Kidney epithelial cell (primary cell): ENCODE data around the gene NACC2. TPM values are rescaled to one million over a fixed set of nuclear protein-coding genes. Genes with fewer than 3 reads are reported as not detected.

Source experiments
- DNase-seq: peaks from one replicate; pipeline ENCODE4 v3.0.0-alpha.2; 2010; ENCODE audit warnings: low read depth
- H3K27me3 ChIP-seq: 2 replicates; pipeline ENCODE4 v1.6.0; 2011; ENCODE audit warnings: low read length; ENCODE audit not compliant: control insufficient read depth, insufficient read depth
- H3K36me3 ChIP-seq: 2 replicates; pipeline ENCODE4 v1.5.1; 2011; ENCODE audit warnings: low read length; ENCODE audit not compliant: control insufficient read depth, insufficient read depth
- H3K4me3 ChIP-seq: 2 replicates; pipeline ENCODE4 v1.5.1; 2011; ENCODE audit warnings: low read depth, mild to moderate bottlenecking, control low read depth, low read length
- total RNA-seq: library from RNA; depleted of rRNA; stranded (reverse); fragments of >200 nt; gene quantifications from 2 replicates; pipeline ENCODE4 v1.2.3, GENCODE V29; 2015
- TF ChIP-seq, protein P1 (sequence below): IDR thresholded peaks from 2 replicates; pipeline ENCODE4 v1.5.1; 2011; ENCODE audit warnings: mild to moderate bottlenecking, moderate library complexity, low read length, control low read depth, inconsistent platforms; ENCODE audit not compliant: insufficient read depth, poor library complexity, severe bottlenecking

The NACC2 gene
- total RNA-seq, 1 donor from 2014 or later: 26.0 TPM

DNA sequence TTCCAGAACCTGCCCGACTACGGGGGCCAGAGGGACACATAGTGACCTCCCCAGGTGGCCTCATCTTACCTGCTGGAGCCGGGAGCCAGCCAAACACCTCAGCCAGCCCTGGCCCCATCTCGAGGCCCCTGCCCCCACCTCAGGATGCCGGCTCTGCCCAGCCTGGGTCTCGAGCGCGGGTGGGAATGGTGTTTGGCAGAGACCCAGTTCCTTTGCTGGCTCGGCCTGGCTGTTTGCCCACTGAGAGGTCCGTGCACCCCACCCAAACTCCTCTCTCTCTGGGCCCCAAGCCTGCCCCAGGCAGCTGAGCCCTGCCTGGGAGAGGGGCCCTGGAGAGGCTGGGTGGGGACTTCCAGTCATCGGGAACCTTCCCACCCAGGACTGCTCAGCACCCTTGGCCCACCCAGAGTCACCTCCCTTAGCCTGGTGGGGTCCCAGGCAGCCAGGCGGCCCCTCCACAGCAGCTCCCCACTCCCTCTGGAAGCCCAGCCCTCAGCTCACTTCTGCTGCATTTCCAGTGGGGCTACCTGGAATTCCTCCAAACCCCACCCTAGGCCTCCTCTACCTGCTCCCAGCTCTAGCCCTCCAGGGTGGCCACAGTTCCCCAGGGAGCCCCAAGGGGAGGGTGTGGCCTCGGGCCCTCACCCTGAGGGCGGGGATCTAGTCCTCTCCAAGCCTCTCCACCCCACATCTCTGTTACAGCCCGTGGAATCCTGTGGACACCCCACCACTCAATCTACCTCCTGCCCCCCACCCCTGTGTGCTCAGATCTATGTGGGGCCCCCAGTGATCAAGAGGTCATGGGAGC is 91.5 kb downstream of the NACC2 start:
- Histone ChIP-seq H3K27me3 (no peaks in the 10 kb centered on the region), H3K4me3 (no peak overlapping the region), H3K36me3 (no peaks in the 10 kb centered on the region)
- TF ChIP-seq, protein P1, sequence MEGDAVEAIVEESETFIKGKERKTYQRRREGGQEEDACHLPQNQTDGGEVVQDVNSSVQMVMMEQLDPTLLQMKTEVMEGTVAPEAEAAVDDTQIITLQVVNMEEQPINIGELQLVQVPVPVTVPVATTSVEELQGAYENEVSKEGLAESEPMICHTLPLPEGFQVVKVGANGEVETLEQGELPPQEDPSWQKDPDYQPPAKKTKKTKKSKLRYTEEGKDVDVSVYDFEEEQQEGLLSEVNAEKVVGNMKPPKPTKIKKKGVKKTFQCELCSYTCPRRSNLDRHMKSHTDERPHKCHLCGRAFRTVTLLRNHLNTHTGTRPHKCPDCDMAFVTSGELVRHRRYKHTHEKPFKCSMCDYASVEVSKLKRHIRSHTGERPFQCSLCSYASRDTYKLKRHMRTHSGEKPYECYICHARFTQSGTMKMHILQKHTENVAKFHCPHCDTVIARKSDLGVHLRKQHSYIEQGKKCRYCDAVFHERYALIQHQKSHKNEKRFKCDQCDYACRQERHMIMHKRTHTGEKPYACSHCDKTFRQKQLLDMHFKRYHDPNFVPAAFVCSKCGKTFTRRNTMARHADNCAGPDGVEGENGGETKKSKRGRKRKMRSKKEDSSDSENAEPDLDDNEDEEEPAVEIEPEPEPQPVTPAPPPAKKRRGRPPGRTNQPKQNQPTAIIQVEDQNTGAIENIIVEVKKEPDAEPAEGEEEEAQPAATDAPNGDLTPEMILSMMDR: no peak
- no peak for DNase-seq

DNA sequence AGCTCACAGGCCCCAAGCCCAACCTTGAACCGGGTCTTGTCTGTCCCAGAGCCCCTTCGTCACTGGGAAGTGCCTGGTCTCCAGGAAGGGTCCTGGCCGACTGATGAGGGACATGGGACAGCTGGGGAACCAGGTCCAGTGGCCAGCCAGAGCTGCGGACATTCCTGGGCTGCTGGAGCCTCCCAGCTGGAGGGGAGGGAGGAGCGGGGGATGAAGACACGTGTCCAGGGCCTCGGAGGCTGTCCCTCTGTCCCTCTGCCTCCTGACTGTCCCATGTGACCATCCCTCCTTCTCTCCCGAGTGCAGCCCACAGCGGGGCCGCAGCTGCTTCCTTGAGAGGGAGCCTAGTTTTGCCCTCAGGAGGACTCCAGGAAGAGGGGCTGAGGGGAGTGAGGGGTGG is 92.2 kb downstream of the NACC2 start:
- Histone ChIP-seq H3K4me3 (no peak overlapping the region), H3K27me3 (no peaks in the 10 kb centered on the region), H3K36me3 (no peaks in the 10 kb centered on the region)
- no peak for DNase-seq
- TF ChIP-seq, protein P1: no peak

DNA sequence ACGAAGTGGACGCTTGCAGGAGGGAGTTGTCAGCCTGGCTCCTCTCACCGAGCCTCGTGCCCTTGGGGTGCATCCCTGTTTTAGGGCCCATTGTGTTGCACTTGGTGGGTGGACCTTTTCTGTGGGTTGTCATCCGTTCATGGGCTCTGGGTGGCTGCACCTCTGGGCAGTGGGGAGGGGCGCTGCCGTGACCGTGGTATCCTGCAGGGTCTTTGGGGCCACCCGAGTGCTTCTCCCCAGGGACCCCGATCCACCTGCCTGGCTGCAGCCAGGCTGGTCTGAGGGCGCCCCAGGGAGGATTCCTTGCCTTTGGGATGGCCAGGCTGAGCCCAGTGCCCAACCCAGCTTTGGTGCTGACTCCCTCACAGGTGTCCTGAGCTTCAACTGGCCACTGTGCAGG is 92.9 kb downstream of the NACC2 start:
- Histone ChIP-seq H3K4me3 (no peak overlapping the region), H3K36me3 (no peaks in the 10 kb centered on the region), H3K27me3 (no peaks in the 10 kb centered on the region)
- DNase-seq: no peak
- TF ChIP-seq, protein P1: no peak

DNA sequence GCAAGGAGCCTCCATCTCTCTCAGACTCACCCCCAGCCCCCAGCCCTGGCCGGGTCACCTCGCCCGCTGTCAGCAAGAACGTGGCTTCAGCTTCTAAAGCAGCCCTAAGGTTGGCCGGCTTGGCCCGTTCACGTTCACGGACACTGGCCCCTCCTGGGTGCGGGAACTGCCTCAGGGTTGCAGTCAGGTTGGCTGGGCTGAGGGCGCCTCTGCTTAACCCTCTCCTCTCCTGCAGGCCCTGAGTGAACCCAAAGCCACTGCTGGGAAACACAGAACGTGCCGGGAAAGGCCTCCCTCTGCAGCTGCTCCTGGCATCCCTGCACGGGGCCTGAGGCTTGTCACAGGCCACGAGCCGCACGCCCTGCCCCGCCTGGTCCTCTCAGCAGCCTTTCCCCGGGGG is 93.9 kb downstream of the NACC2 start:
- DNase-seq: no peak
- TF ChIP-seq, protein P1: no peak
- no peaks in the 10 kb centered on the region for H3K36me3 ChIP-seq
- H3K27me3 ChIP-seq: no peaks in the 10 kb centered on the region
- H3K4me3 ChIP-seq: no peak overlapping the region

DNA sequence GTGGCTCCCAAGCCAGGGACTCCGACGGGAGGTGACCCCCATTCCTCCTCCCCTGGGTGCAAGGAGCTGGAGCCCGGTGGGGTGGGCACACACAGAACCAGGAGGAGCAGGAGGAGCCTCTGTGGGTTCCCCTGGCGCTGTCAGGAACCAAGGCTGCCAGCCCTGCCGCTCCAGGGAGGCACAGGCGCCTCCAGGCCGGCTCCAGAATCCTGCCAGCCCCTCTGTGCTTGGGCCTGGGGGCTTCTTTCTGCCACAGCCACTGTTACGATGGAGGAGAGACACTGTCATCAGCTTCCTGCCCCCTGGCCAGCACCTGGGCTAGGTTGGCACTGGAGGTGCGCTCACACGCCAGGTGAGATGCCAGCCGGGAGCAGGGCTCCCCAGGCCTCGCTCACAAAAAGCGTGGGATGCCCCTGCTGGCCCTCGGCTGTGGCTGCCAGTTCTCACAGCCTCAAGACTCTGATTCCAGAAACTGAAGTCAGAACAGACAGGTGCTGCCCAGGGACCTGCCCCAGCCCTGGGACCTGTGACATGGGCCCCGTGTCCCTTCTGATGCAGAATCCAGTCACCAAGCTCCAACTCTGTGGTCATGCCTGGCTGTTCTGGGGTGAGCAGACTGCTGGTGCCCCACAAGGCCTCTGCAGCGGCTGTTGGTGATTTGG is 96.5 kb downstream of the NACC2 start:
- Histone ChIP-seq H3K4me3 (no peak overlapping the region), H3K27me3 (no peaks in the 10 kb centered on the region), H3K36me3 (no peaks in the 10 kb centered on the region)
- TF ChIP-seq, protein P1: no peak
- DNase-seq: no peak
